GM21390 (cell line): ENCODE measurements around the gene XAB2.

Experiments
- ATAC-seq: cut with Tn5 transposase; IDR thresholded peaks from one replicate; pipeline ENCODE4 v1.9.1; 2021; ENCODE audit not compliant: unreplicated experiment

The XAB2 gene

GRCh38 chr19:7612282-7613274 lies 16.8 kb downstream of the XAB2 start:
- ATAC-seq: no peak

GRCh38 chr19:7611541-7612279 lies 17.6 kb downstream of the XAB2 start:
- no peak for ATAC-seq

- ATAC-seq: no peak
These were observed 18.7 kb downstream of the XAB2 start for GRCh38 chr19:7610491-7611240.

GRCh38 chr19:7607874-7608560 lies 21.3 kb downstream of the XAB2 start:
- no peak for ATAC-seq

GRCh38 chr19:7607212-7607873 lies 22.0 kb downstream of the XAB2 start:
- no peak for ATAC-seq

GRCh38 chr19:7606289-7606688 lies 23.1 kb downstream of the XAB2 start:
- ATAC-seq: no peak

- ATAC-seq: no peak
These were observed 23.7 kb downstream of the XAB2 start for GRCh38 chr19:7605490-7606222.

GRCh38 chr19:7603919-7604318 lies 25.4 kb downstream of the XAB2 start:
- no peak for ATAC-seq

GRCh38 chr19:7602935-7603497 lies 26.3 kb downstream of the XAB2 start:
- no peak for ATAC-seq

GRCh38 chr19:7602240-7602934 lies 27.0 kb downstream of the XAB2 start:
- ATAC-seq: no peak

GRCh38 chr19:7600721-7601120 lies 28.6 kb downstream of the XAB2 start:
- ATAC-seq: no peak

- ATAC-seq: no peak
These were observed 31.2 kb downstream of the XAB2 start for GRCh38 chr19:7598180-7598579.

- ATAC-seq: no peak
These were observed 31.7 kb downstream of the XAB2 start for GRCh38 chr19:7597689-7598088.

GRCh38 chr19:7596211-7596937 lies 33.0 kb downstream of the XAB2 start:
- ATAC-seq: no peak

- ATAC-seq: no peak
These were observed 33.7 kb downstream of the XAB2 start, which contains the start of gene CAMSAP3 for GRCh38 chr19:7595466-7596133. CAMSAP3 (plus strand) TSS chr19:7595863; CDS start chr19:7596003, 140 bp downstream.

GRCh38 chr19:7590256-7590655 lies 39.1 kb downstream of the XAB2 start:
- no peak for ATAC-seq

GRCh38 chr19:7589822-7590221 lies 39.5 kb downstream of the XAB2 start:
- ATAC-seq: no peak
